ENCODE measurements around the gene SMIM23. TPM values are rescaled to one million over a fixed set of nuclear protein-coding genes. Genes with fewer than 3 reads are reported as not detected.

The SMIM23 gene
- total and polyA plus RNA-seq, 2 experiments from 2014 or later: not detected

GRCh38 chr5:171837522-171837921, 51.9 kb downstream of the SMIM23 start:
- Histone ChIP-seq H3K79me2 (replicated peaks; ENCODE audit: insufficient read depth) (no peaks in the 10 kb centered on the region), H3F3A (replicated peaks; ENCODE audit: low read depth) (no peaks in the 10 kb centered on the region), H3K4me1 (ENCODE audit: insufficient read depth) (no peaks in the 10 kb centered on the region; the same call in 1 of the 2 replicates), H3K9me2 (ENCODE audit: insufficient read depth) (no peaks in the 10 kb centered on the region), H3K4me2 (no peak overlapping the region), H3K27me3 (ENCODE audit: insufficient read depth) (no peaks in the 10 kb centered on the region), H3K36me3 (ENCODE audit: insufficient read depth) (no peaks in the 10 kb centered on the region), H4K20me1 (replicated peaks; ENCODE audit: insufficient read depth) (no peaks in the 10 kb centered on the region), H3K4me3 (no peak overlapping the region), H3K27ac (ENCODE audit: low read depth) (no peak overlapping the region), H2AFZ (no peak overlapping the region)
- H3K27ac Mint-ChIP-seq: no peak overlapping the region
- TF ChIP-seq CTCF (conservative IDR thresholded peaks at IDR 0.05; ENCODE audit: low read depth in 2 of 2) (no peak), REST (IDR thresholded peaks at IDR 0.05; ENCODE audit: unreplicated experiment) (no peak), ZNF331 (CRISPR knock-in tag; IDR thresholded peaks at IDR 0.05; ENCODE audit: low read depth) (no peak), STAT1 (IDR thresholded peaks at IDR 0.05; ENCODE audit: unreplicated experiment) (no peak), EZH2phosphoT487 (IDR thresholded peaks at IDR 0.05; ENCODE audit: unreplicated experiment) (no peak), JUNB (IDR thresholded peaks at IDR 0.05; ENCODE audit: unreplicated experiment) (no peak), EZH2 (IDR thresholded peaks at IDR 0.05; ENCODE audit: low read depth, unreplicated experiment) (no peak), NANOG (IDR thresholded peaks at IDR 0.05; ENCODE audit: borderline replicate concordance) (no peak), ZNF462 (CRISPR knock-in tag; IDR thresholded peaks at IDR 0.05) (no peak), ZNF114 (CRISPR knock-in tag; IDR thresholded peaks at IDR 0.05) (no peak), CREB1 (CRISPR knock-in tag; IDR thresholded peaks at IDR 0.05; ENCODE audit: low read depth) (no peak), POLR2AphosphoS5 (IDR thresholded peaks at IDR 0.05; ENCODE audit: low read depth) (no peak), ETS1 (IDR thresholded peaks at IDR 0.05) (no peak)
- DNase-seq (ENCODE audit: low spot score): no peak
- peaks cover 8% of the 10 kb centered on the region for H3K27me3 Mint-ChIP-seq (ENCODE audit: insufficient read depth, low read depth, poor library complexity)
- peaks cover 13% of the 10 kb centered on the region for H3K4me1 Mint-ChIP-seq
- H3K4me3 Mint-ChIP-seq: no peak overlapping the region
- H3K9me3 Mint-ChIP-seq: peaks cover 4% of the 10 kb centered on the region; the same call in 1 of the 3 replicates
- ATAC-seq: no peak
- peaks cover 3% of the 10 kb centered on the region; the same call in 1 of the 3 replicates for H3K36me3 Mint-ChIP-seq (ENCODE audit: low read depth)
